ENCODE results near the gene PLEKHG5.

Gene PLEKHG5

GRCh38 chr1:6475381-6476133 lies 15.9 kb downstream of the PLEKHG5 start:
- peak; percentile 69 for DNase-seq

GRCh38 chr1:6474815-6475282 lies 16.6 kb downstream of the PLEKHG5 start:
- no peak for DNase-seq

GRCh38 chr1:6473974-6474814 lies 17.3 kb downstream of the PLEKHG5 start:
- no peak for DNase-seq

GRCh38 chr1:6473156-6473555 lies 18.3 kb downstream of the PLEKHG5 start:
- no peak for DNase-seq

- no peak for DNase-seq
Measured at GRCh38 chr1:6472391-6472790, 19.1 kb downstream of the PLEKHG5 start.

GRCh38 chr1:6471970-6472368 lies 19.5 kb downstream of the PLEKHG5 start:
- DNase-seq: no peak

GRCh38 chr1:6471086-6471969 lies 20.1 kb downstream of the PLEKHG5 start:
- no peak for DNase-seq

- no peak for DNase-seq
Measured at GRCh38 chr1:6470132-6471085, 21.1 kb downstream of the PLEKHG5 start.

- no peak for DNase-seq
Measured at GRCh38 chr1:6468729-6469461, 22.6 kb downstream of the PLEKHG5 start.

GRCh38 chr1:6467744-6468688 lies 23.5 kb downstream of the PLEKHG5 start:
- no peak for DNase-seq

GRCh38 chr1:6467224-6467623 lies 24.2 kb downstream of the PLEKHG5 start:
- DNase-seq: no peak

GRCh38 chr1:6466751-6467150 lies 24.7 kb downstream of the PLEKHG5 start:
- no peak for DNase-seq

- DNase-seq: peak; percentile 60
Measured at GRCh38 chr1:6466023-6466422, 25.4 kb downstream of the PLEKHG5 start, which contains the start of gene TNFRSF25. TNFRSF25 (minus strand) TSS chr1:6466173; CDS start chr1:6466107, 66 bp downstream.

- DNase-seq: peak; percentile 36
Measured at GRCh38 chr1:6465461-6466005, 25.9 kb downstream of the PLEKHG5 start.

- DNase-seq: no peak
Measured at GRCh38 chr1:6464915-6465314, 26.6 kb downstream of the PLEKHG5 start.

GRCh38 chr1:6464514-6464836 lies 27.0 kb downstream of the PLEKHG5 start:
- peak; percentile 68 for DNase-seq

- DNase-seq: no peak
Measured at GRCh38 chr1:6463120-6463412, 28.4 kb downstream of the PLEKHG5 start.

- DNase-seq: no peak
Measured at GRCh38 chr1:6462412-6463119, 28.9 kb downstream of the PLEKHG5 start.

Measured in activated CD4-positive, alpha-beta T cell treated with anti-CD3 and anti-CD28 coated beads, Interleukin-2, amount 50 U/mL, for 16 hours (primary cell).